ENCODE measurements around the gene MYCBPAP.

DNA sequence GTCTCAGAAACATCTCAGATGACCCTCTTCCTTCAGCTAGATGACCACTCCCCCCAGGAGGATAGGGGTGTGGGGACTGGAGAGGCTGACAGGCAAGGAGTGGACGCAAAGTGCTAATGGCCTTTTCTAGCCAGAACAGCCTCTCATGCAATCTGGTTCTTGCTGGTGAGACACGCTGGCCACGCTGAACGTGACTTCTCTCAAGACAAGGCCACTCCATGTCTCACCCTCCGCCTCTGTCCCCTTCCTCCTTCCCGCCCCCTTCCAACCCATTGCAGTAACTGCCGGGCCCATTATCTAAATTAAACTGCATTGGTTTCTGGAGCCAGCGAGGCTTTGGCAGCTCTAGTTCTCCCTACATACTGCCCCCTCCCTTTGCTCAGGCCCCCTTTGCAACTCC lies 61.8 kb downstream of the MYCBPAP start:
- TF ChIP-seq, protein P1, sequence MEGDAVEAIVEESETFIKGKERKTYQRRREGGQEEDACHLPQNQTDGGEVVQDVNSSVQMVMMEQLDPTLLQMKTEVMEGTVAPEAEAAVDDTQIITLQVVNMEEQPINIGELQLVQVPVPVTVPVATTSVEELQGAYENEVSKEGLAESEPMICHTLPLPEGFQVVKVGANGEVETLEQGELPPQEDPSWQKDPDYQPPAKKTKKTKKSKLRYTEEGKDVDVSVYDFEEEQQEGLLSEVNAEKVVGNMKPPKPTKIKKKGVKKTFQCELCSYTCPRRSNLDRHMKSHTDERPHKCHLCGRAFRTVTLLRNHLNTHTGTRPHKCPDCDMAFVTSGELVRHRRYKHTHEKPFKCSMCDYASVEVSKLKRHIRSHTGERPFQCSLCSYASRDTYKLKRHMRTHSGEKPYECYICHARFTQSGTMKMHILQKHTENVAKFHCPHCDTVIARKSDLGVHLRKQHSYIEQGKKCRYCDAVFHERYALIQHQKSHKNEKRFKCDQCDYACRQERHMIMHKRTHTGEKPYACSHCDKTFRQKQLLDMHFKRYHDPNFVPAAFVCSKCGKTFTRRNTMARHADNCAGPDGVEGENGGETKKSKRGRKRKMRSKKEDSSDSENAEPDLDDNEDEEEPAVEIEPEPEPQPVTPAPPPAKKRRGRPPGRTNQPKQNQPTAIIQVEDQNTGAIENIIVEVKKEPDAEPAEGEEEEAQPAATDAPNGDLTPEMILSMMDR (IDR thresholded peaks at IDR 0.05) = no peak
- TF ChIP-seq POLR2AphosphoS5 (IDR thresholded peaks at IDR 0.05) (no peak), POLR2A (IDR thresholded peaks at IDR 0.05) (no peak)
